Sigmoid colon (tissue), 7 donors: ENCODE measurements around the gene SLC6A11. TPM values are rescaled to one million over a fixed set of nuclear protein-coding genes. Genes with fewer than 3 reads are reported as not detected.
A peak's percentile ranks its signal among the peaks of the same experiment; 100 is the strongest.

Experiments used
- DNase-seq: peaks from one replicate; pipeline ENCODE4 v3.0.0-alpha.2; 2019
- H3K27ac ChIP-seq, 4 donors: fragments of 200-600 bp; sonication (generic); one replicate each; pipeline ENCODE4 v1.5.1; 2016 to 2019; ENCODE audit warnings: mild to moderate bottlenecking in 1 of 4
- H3K27me3 ChIP-seq, 3 donors: fragments of 200-600 bp; sonication (generic); one replicate each; pipeline ENCODE4 v1.5.1; 2019; ENCODE audit warnings: mild to moderate bottlenecking in 1 of 3
- H3K36me3 ChIP-seq, 4 donors: fragments of 200-600 bp; sonication (generic); one replicate each; pipeline ENCODE4 v1.5.1; 2016 to 2019
- H3K4me1 ChIP-seq, 4 donors: fragments of 200-600 bp; sonication (generic); one replicate each; pipeline ENCODE4 v1.5.1; 2017 to 2019
- H3K4me3 ChIP-seq, 4 donors: fragments of 200-600 bp; sonication (generic); one replicate each; pipeline ENCODE4 v1.5.1; 2017 to 2019; ENCODE audit warnings: mild to moderate bottlenecking in 2 of 4, moderate library complexity in 1 of 4
- H3K9me3 ChIP-seq, 4 donors: fragments of 200-600 bp in 3 of 4; sonication (generic) in 3 of 4; one replicate each; pipeline versions ENCODE4 v1.5.1 to v1.6.1; 2013 to 2019
- EP300 ChIP-seq, 4 donors: sonication (generic); formaldehyde crosslinking; IDR thresholded peaks; one replicate each; pipeline ENCODE4 v1.6.1; 2017; ENCODE audit warnings: antibody characterized with exemption in 4 of 4
- POLR2A ChIP-seq, 2 donors: fragments of 450-650 bp; IDR thresholded peaks; one replicate each; pipeline ENCODE4 v1.6.1; 2016; ENCODE audit warnings: antibody characterized with exemption in 2 of 2, mild to moderate bottlenecking in 2 of 2, moderate library complexity in 2 of 2
- POLR2AphosphoS5 ChIP-seq, 4 donors: sonication (generic); formaldehyde crosslinking; IDR thresholded peaks; one replicate each; pipeline ENCODE4 v1.6.1; 2017; ENCODE audit warnings: antibody characterized with exemption in 4 of 4
- WGBS, 2 donors: extraction: QIAGEN DNeasy Blood & Tissue Kit; methylation state at CpG; one replicate each; pipeline ENCODE4 v1.1.7; 2013; 5-methylcytosine and 5-hydroxymethylcytosine counted together
- intact Hi-C: fragments of 100-400 bp; cut with DNase I; formaldehyde crosslinking; loops from one replicate; pipeline ENCODE4 v1.15.1; 2023
- polyA plus RNA-seq, 3 donors: library from polyadenylated mRNA; stranded (reverse); fragments of 200-250 nt; gene quantifications; one replicate each; pipeline ENCODE4 v1.2.3, GENCODE V29; 2013
- total RNA-seq, 4 donors: library from RNA; depleted of rRNA; stranded (reverse); fragments of >200 nt; gene quantifications; one replicate each; pipeline ENCODE4 v1.1.0, GENCODE V29; 2016
- TF ChIP-seq, protein P1 (sequence below), 4 experiments: fragments of 450-650 bp in 3 of 4; fragments of 200-600 bp in 1 of 4; IDR thresholded peaks; one replicate each; pipeline ENCODE4 v1.5.1; 2016 to 2019; ENCODE audit warnings: antibody characterized with exemption in 4 of 4, mild to moderate bottlenecking in 3 of 4, moderate library complexity in 2 of 4
- donor health status: healthy with polysubstance abuse.
- donor health status: Bipolar disorder and iron deficiency.
- donor health status: healthy.

SLC6A11 gene
- total and polyA plus RNA-seq, 7 donors: 0.03 to 0.14 TPM; not detected in 5

DNA sequence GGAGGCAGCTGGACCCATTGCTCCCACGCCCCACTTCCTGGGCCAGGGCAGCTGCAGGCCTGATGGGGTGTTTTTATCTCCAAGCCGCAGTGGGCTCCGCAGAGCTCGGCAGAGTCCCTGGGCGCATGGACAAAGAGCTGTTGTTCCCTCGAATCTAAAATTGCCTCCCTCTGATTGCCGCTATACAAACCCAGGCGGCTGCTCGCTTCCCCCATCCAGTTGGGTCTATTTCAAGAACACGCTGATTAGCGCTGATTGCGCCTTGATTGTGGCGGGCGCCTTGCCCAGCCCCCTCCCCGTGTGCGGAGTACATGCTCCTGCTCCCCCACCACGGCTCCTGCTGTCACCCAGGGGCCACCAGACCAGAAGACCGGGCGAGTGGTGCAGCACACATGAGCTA, 133.2 kb downstream of the SLC6A11 start:
- Histone ChIP-seq H3K4me1 (no peaks in the 10 kb centered on the region), H3K9me3 (no peaks in the 10 kb centered on the region), H3K4me3 (no peak overlapping the region), H3K27me3 (no peaks in the 10 kb centered on the region), H3K27ac (no peak overlapping the region), H3K36me3 (no peaks in the 10 kb centered on the region)
- DNase-seq: no peak
- 23 to 77% methylated on average over 19 of the region's 19 CpGs for WGBS, 2 donors
- TF ChIP-seq EP300 (IDR thresholded peaks at IDR 0.05): no peak
- no peak for TF ChIP-seq POLR2AphosphoS5 (IDR thresholded peaks at IDR 0.05)
- no peak for TF ChIP-seq POLR2A (IDR thresholded peaks at IDR 0.05)
- TF ChIP-seq, protein P1, sequence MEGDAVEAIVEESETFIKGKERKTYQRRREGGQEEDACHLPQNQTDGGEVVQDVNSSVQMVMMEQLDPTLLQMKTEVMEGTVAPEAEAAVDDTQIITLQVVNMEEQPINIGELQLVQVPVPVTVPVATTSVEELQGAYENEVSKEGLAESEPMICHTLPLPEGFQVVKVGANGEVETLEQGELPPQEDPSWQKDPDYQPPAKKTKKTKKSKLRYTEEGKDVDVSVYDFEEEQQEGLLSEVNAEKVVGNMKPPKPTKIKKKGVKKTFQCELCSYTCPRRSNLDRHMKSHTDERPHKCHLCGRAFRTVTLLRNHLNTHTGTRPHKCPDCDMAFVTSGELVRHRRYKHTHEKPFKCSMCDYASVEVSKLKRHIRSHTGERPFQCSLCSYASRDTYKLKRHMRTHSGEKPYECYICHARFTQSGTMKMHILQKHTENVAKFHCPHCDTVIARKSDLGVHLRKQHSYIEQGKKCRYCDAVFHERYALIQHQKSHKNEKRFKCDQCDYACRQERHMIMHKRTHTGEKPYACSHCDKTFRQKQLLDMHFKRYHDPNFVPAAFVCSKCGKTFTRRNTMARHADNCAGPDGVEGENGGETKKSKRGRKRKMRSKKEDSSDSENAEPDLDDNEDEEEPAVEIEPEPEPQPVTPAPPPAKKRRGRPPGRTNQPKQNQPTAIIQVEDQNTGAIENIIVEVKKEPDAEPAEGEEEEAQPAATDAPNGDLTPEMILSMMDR (IDR thresholded peaks at IDR 0.05): no peak
- intact Hi-C loops: loop anchor here (10.0 kb wide), 1 partner anchor 386 kb away; no protein-coding TSS in a partner anchor

DNA sequence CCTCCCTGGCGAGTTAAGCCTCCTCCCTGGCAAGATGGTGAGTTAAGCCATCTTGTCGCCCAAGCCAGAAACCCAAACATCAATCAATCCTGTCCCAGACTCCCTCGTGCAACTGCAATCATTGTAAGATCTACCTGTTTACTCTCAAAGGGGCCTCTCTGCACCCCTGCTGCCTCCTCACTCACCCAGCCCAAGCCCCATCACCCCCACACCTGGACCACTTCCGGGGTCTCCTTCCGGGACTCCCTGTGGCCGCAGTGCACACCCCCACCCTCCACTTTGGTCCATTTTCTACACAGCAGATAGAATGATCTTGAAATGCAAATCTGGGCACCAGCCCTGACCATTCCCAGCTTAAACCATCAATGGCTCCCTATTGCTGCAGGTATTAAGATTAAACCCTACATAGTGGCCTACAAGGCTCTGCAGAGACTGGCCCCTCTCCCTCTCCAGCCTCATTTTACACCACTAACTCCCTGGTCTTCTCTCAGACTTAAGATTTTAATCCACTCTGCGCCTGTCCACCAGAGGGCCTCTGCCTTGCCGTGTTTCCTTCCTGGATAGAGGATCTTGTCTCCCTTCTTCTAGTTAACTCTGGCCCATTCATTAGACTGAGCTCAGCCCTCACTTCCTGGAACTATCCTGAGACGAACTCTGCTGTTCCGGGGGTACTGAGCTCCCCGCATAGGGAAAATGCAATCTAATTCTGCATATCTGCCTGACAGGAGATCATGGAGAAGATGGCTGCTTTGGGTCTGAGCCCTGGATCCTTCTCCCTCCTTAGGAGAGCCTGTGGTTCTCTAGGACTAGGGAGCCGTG, 134.7 kb downstream of the SLC6A11 start:
- intact Hi-C loops: no loop called here
- DNase-seq: no peak

DNA sequence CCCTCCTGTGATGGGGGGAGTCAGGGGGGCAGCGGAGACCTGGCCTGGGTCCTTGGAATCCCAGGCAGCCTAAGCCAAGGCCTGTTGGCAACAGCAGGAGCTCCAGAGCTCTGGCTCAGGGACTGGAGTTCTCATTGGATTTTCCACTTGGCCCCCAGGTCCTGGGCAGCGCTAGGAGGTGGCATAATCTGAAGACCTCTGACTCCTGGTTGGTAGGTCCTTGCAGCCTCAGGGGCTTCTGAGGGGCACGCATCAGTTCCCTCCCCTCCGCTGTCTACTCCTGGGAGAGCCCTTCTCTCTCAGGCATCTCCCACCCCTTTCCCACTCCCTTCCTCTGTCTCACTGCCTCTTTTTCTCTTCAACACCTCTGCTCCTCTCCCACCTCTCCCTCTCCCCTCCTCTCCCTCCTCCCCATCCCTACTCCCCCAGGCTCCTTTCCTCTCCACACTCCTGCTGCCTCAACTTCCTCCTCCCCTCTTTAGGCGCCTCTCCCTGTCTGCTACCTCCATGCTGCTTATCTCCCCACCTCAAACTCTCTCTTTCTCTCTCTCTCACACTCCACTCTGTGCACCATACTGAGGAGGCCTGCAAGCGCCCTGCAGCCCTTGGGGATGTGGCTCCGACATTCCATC, 135.4 kb downstream of the SLC6A11 start:
- H3K36me3 ChIP-seq: no peaks in the 10 kb centered on the region
- H3K4me3 ChIP-seq: no peak overlapping the region
- intact Hi-C loops: no loop called here
- H3K4me1 ChIP-seq: no peaks in the 10 kb centered on the region
- TF ChIP-seq POLR2A (IDR thresholded peaks at IDR 0.05) (no peak), EP300 (IDR thresholded peaks at IDR 0.05) (no peak), POLR2AphosphoS5 (IDR thresholded peaks at IDR 0.05) (no peak)
- TF ChIP-seq, protein P1 (IDR thresholded peaks at IDR 0.05): no peak
- 77 to 89% methylated on average over 7 of the region's 7 CpGs for WGBS, 2 donors
- no peaks in the 10 kb centered on the region for H3K9me3 ChIP-seq
- no peak overlapping the region for H3K27ac ChIP-seq
- no peaks in the 10 kb centered on the region for H3K27me3 ChIP-seq
- no peak for DNase-seq

More for the DNA sequence above, 134.7 kb downstream of the SLC6A11 start:
- Histone ChIP-seq H3K27ac (no peak overlapping the region), H3K27me3 (no peaks in the 10 kb centered on the region), H3K36me3 (no peaks in the 10 kb centered on the region), H3K9me3 (no peaks in the 10 kb centered on the region), H3K4me1 (no peaks in the 10 kb centered on the region), H3K4me3 (no peak overlapping the region)
- TF ChIP-seq, protein P1 (IDR thresholded peaks at IDR 0.05): peak in 3 of 4 experiments; percentile 18 to 26 (median 23)
- TF ChIP-seq EP300 (IDR thresholded peaks at IDR 0.05): no peak
- 42 to 49% methylated on average over 12 of the region's 12 CpGs for WGBS, 2 donors

DNA sequence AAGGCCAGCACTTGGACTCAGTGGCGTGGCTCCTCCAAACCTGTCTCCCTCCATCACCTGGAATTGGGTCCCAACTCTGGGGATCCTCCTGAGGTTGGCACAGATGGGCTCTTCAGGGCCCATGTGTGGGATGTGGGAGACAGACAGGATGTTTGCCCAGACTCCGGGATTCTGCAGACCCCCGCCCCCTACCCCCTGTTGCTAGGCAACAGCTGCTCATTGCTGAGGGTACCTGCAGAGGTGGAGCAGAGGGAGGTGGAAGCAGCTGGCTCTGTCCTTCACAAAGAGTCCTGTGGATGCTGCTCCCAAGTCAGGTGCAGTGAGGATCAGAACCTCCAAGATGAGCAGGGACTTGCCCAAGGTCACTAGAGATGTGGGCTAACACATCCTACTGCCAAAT, 136.5 kb downstream of the SLC6A11 start:
- intact Hi-C loops: no loop called here
- Histone ChIP-seq H3K4me3 (no peak overlapping the region), H3K27me3 (no peaks in the 10 kb centered on the region), H3K4me1 (no peaks in the 10 kb centered on the region), H3K27ac (no peak overlapping the region), H3K36me3 (no peaks in the 10 kb centered on the region), H3K9me3 (no peaks in the 10 kb centered on the region)
- 62 to 68% methylated on average over 3 of the region's 3 CpGs for WGBS, 2 donors
- TF ChIP-seq EP300 (IDR thresholded peaks at IDR 0.05) (no peak), POLR2A (IDR thresholded peaks at IDR 0.05) (no peak), POLR2AphosphoS5 (IDR thresholded peaks at IDR 0.05) (no peak)
- TF ChIP-seq, protein P1 (IDR thresholded peaks at IDR 0.05): no peak
- DNase-seq: no peak
